GM12878 (cell line): ENCODE data around the gene IFI27L2.

Source experiments
- BHLHE40 ChIP-seq, 2 experiments: fragments of 450-650 bp in 1 of 2; IDR thresholded peaks; 2 replicates each; pipeline ENCODE4 v1.6.1; 2011 to 2017; ENCODE audit warnings: low read depth in 2 of 2, borderline replicate concordance in 1 of 2, improper control_type of control experiment in 1 of 2, low read length in 1 of 2, mild to moderate bottlenecking in 1 of 2
- SP1 ChIP-seq: IDR thresholded peaks from one replicate; pipeline ENCODE4 v1.6.1; 2011; ENCODE audit warnings: low read depth, low read length

DNA sequence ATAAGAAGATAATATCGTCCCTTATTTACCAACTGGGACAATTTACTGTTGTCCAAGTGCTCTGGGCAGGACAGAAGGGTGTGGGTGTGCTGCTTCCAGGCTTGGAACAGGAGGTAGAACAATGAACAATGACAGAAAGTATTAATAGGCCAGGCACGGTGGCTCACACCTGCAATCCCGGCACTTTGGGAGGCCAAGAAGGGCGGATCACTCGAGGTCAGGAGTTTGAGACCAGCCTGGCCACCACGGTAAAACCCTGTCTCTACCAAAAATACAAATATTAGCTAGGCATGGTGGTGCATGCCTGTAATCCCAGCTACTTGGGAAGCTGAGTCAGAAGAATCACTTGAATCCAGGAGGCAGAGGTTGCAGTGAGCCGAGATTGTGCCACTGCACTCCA is 16.3 kb downstream of the IFI27L2 start:
- TF ChIP-seq SP1 (no peak), BHLHE40 (IDR thresholded peaks at IDR 0.05; ENCODE audit: borderline replicate concordance in 1 of 2, low read depth in 2 of 2, low read length in 1 of 2) (no peak)
